Activated CD8-positive, alpha-beta T cell treated with anti-CD3 and anti-CD28 coated beads, Interleukin-2, amount 10 ng/mL, durations not matched to agents 7 days and 5 days (primary cell): ENCODE results near the gene ZMIZ1. TPM values are rescaled to one million over a fixed set of nuclear protein-coding genes. Genes with fewer than 3 reads are reported as not detected.
A peak's percentile ranks its signal among the peaks of the same experiment; 100 is the strongest.

ENCODE experiments used
- ATAC-seq: fragments of 150-1000 bp; cut with Tn5 transposase; one replicate; pipeline ENCODE4 v1.10.0; 2021; ENCODE audit warnings: moderate library complexity
- CTCF ChIA-PET: fragments of 350-600 bp; sonication (Branson Sonifier 250); formaldehyde crosslinking; loops from one replicate; lab custom pipeline; 2021; ENCODE audit warnings: antibody characterized with exemption; lab: Charles Lee
- POLR2A ChIA-PET: fragments of 350-600 bp; sonication (Branson Sonifier 250); formaldehyde crosslinking; loops from one replicate; lab custom pipeline; 2021; ENCODE audit warnings: antibody characterized with exemption; lab: Charles Lee
- DNase-seq: peaks from one replicate; pipeline ENCODE4 v3.0.0-alpha.2; 2020
- H3K27ac Mint-ChIP-seq: one replicate; pipeline ENCODE4 v1.8.0; 2021; ENCODE audit warnings: mild to moderate bottlenecking, mixed read lengths
- H3K27me3 Mint-ChIP-seq: one replicate; pipeline ENCODE4 v1.8.0; 2021; ENCODE audit warnings: low read depth, mixed read lengths
- H3K36me3 Mint-ChIP-seq: one replicate; pipeline ENCODE4 v1.8.0; 2021; ENCODE audit warnings: low read depth, mixed read lengths
- H3K4me1 Mint-ChIP-seq: one replicate; pipeline ENCODE4 v1.8.0; 2021; ENCODE audit warnings: low read depth, mixed read lengths
- H3K4me3 Mint-ChIP-seq: one replicate; pipeline ENCODE4 v1.8.0; 2021; ENCODE audit warnings: mild to moderate bottlenecking, mixed read lengths
- H3K9me3 Mint-ChIP-seq: one replicate; pipeline ENCODE4 v1.8.0; 2022; ENCODE audit warnings: mixed read lengths; ENCODE audit not compliant: insufficient read depth
- total RNA-seq, 2 experiments: library from RNA; stranded (reverse); gene quantifications; one replicate each; pipeline ENCODE4 v1.2.3, GENCODE V29; 2021

ZMIZ1 gene
- 10 to 100 TPM; 39.9 to 40.6 TPM for total RNA-seq

- Mint-ChIP-seq H3K27me3 (peaks cover 14% of the 10 kb centered on the region), H3K4me3 (peak within 1 kb of the TSS; percentile 92), H3K4me1 (peaks cover 44% of the 10 kb centered on the region), H3K36me3 (no peaks in the 10 kb centered on the region), H3K9me3 (no peaks in the 10 kb centered on the region), H3K27ac (peak within 1 kb of the TSS; percentile 80)
- DNase-seq: peak; percentile 87
- peak; percentile 73 for ATAC-seq
- CTCF ChIA-PET: interaction anchor here (1.0 to 1.4 kb wide), 3 partner anchors 41 to 132 kb away, joined by 3 to 7 read pairs (median 3); no protein-coding TSS in a partner anchor
- POLR2A ChIA-PET: interaction anchor here (1.0 to 1.3 kb wide), 2 partner anchors 22 to 95 kb away, joined by 3 read pairs; no protein-coding TSS in a partner anchor
Observed at GRCh38 chr10:79068562-79069324, at the start of gene ZMIZ1. Gene ZMIZ1, plus strand, starts transcription at chr10:79068966. Its CDS starts 132,667 bp downstream, at chr10:79201633.

DNA sequence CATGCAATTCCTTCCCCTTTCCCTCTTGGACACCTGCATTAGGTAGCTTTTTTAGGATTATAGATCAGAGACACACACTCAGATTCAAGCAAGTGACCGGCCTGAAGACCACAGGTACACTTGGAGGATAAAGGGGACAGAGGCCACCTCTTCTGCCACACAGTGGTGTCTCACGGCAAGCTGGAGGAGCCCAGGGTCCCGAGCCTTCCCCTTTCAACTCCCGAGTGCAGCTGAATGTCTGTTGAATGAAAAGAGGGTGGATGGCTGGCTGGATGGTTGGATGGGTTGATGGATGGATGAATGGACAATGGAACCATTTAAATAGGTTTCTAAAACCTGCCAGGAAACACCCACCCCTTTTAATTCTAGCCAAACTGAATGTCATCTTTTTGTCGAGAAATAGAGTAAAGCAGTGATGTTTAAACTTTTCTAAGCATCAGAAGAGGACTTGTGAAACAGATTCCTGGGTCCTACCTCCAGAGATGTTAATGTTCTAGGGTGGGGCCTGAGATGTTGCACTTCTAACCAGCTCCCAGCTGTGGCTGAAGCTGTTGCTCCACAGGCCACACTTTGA is 49.2 kb upstream of the ZMIZ1 start:
- H3K4me3 Mint-ChIP-seq: no peak overlapping the region
- no peaks in the 10 kb centered on the region for H3K36me3 Mint-ChIP-seq
- DNase-seq (no peak), ATAC-seq (no peak)
- H3K27me3 Mint-ChIP-seq: peaks cover 4% of the 10 kb centered on the region
- ChIA-PET POLR2A (no interaction called here), CTCF (interaction anchor here (0.7 kb wide), 1 partner anchor 38 kb away, joined by 3 read pairs; no protein-coding TSS in a partner anchor)
- H3K9me3 Mint-ChIP-seq: no peaks in the 10 kb centered on the region
- H3K27ac Mint-ChIP-seq: no peak overlapping the region
- H3K4me1 Mint-ChIP-seq: no peaks in the 10 kb centered on the region

- no peaks in the 10 kb centered on the region for H3K9me3 Mint-ChIP-seq
- no peak overlapping the region for H3K4me3 Mint-ChIP-seq
- no peak overlapping the region for H3K27ac Mint-ChIP-seq
- no peaks in the 10 kb centered on the region for H3K36me3 Mint-ChIP-seq
- CTCF ChIA-PET: no interaction called here
- POLR2A ChIA-PET: no interaction called here
- DNase-seq: no peak
- H3K4me1 Mint-ChIP-seq: peaks cover 2% of the 10 kb centered on the region
- ATAC-seq: no peak
- peaks cover 4% of the 10 kb centered on the region for H3K27me3 Mint-ChIP-seq
Observed at GRCh38 chr10:79020015-79020491, 48.7 kb upstream of the ZMIZ1 start.

DNA sequence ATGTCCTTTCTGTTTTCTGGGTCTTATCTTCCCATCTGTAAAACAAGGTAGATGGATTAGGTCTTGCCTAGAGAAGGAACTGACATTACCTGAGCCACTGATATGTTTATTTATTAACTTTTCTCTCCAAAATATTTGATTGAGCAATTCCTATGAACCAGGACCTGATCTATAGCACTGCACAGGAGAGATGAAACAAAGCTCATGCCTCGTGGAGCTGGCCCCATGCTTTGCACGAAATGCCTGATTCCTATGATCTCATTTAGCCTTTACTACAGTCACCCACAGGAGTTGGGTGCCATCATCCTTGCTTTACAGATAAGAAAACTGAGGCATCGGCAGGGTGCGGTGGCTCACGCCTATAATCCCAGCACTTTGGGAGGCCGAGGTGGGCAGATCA is 48.2 kb upstream of the ZMIZ1 start:
- no peaks in the 10 kb centered on the region for H3K9me3 Mint-ChIP-seq
- ATAC-seq (no peak), DNase-seq (no peak)
- H3K27ac Mint-ChIP-seq: no peak overlapping the region
- no peak overlapping the region for H3K4me3 Mint-ChIP-seq
- H3K36me3 Mint-ChIP-seq: no peaks in the 10 kb centered on the region
- ChIA-PET POLR2A (no interaction called here), CTCF (no interaction called here)
- peaks cover 4% of the 10 kb centered on the region for H3K27me3 Mint-ChIP-seq
- peaks cover 8% of the 10 kb centered on the region for H3K4me1 Mint-ChIP-seq

GRCh38 chr10:79021331-79021907 is 47.3 kb upstream of the ZMIZ1 start:
- Mint-ChIP-seq H3K27me3 (no peaks in the 10 kb centered on the region), H3K36me3 (no peaks in the 10 kb centered on the region), H3K4me3 (no peak overlapping the region), H3K9me3 (no peaks in the 10 kb centered on the region), H3K4me1 (peaks cover 13% of the 10 kb centered on the region), H3K27ac (no peak overlapping the region)
- POLR2A ChIA-PET: interaction anchor here (1.1 kb wide), 1 partner anchor 69 kb away, joined by 3 read pairs; no protein-coding TSS in a partner anchor
- CTCF ChIA-PET: interaction anchor here (1.0 to 1.2 kb wide), 2 partner anchors 47 to 175 kb away, joined by 3 read pairs; no protein-coding TSS in a partner anchor
- DNase-seq (no peak), ATAC-seq (no peak)

DNA sequence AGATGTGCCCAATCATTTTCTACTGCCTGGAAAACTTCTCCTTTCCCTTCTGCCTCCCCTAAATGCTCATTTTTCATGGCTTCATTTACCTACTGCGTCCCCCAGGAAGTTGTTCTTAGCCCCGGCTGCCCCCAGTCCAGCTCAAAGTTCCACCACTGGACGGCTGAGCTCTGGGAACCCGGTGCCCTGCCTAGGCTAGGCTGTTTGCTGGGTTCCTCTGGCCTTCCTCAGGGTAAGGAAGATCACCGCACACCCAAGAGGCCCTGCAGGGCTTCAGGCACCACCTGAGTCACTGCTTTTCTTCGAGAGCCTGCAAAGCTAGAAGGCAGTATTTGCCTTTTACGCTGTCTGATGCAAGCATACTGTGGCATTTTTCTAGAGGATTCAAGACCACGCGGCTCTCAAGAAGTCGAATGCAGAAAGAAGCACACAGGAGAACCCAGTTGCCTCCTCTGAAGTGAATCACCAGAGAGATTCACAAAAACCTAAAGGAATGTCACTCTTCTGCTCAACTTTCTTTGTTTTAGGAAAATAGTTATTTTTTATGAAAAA is 46.7 kb upstream of the ZMIZ1 start:
- Mint-ChIP-seq H3K27ac (no peak overlapping the region), H3K4me1 (peaks cover 16% of the 10 kb centered on the region), H3K4me3 (no peak overlapping the region), H3K27me3 (no peaks in the 10 kb centered on the region), H3K36me3 (no peaks in the 10 kb centered on the region), H3K9me3 (no peaks in the 10 kb centered on the region)
- POLR2A ChIA-PET: interaction anchor here (1.1 kb wide), 1 partner anchor 69 kb away, joined by 3 read pairs; no protein-coding TSS in a partner anchor
- DNase-seq (no peak), ATAC-seq (no peak)
- CTCF ChIA-PET: interaction anchor here (1.0 to 1.2 kb wide), 2 partner anchors 47 to 174 kb away, joined by 3 read pairs; no protein-coding TSS in a partner anchor

GRCh38 chr10:79022565-79023230 is 46.1 kb upstream of the ZMIZ1 start:
- ChIA-PET CTCF (interaction anchor here (1.2 kb wide), 1 partner anchor 173 kb away, joined by 3 read pairs; no protein-coding TSS in a partner anchor), POLR2A (interaction anchor here (1.1 kb wide), 1 partner anchor 70 kb away, joined by 3 read pairs; no protein-coding TSS in a partner anchor)
- Mint-ChIP-seq H3K36me3 (no peaks in the 10 kb centered on the region), H3K4me1 (peaks cover 23% of the 10 kb centered on the region), H3K9me3 (no peaks in the 10 kb centered on the region), H3K27ac (no peak overlapping the region), H3K4me3 (no peak overlapping the region), H3K27me3 (no peaks in the 10 kb centered on the region)
- DNase-seq (no peak), ATAC-seq (no peak)

DNA sequence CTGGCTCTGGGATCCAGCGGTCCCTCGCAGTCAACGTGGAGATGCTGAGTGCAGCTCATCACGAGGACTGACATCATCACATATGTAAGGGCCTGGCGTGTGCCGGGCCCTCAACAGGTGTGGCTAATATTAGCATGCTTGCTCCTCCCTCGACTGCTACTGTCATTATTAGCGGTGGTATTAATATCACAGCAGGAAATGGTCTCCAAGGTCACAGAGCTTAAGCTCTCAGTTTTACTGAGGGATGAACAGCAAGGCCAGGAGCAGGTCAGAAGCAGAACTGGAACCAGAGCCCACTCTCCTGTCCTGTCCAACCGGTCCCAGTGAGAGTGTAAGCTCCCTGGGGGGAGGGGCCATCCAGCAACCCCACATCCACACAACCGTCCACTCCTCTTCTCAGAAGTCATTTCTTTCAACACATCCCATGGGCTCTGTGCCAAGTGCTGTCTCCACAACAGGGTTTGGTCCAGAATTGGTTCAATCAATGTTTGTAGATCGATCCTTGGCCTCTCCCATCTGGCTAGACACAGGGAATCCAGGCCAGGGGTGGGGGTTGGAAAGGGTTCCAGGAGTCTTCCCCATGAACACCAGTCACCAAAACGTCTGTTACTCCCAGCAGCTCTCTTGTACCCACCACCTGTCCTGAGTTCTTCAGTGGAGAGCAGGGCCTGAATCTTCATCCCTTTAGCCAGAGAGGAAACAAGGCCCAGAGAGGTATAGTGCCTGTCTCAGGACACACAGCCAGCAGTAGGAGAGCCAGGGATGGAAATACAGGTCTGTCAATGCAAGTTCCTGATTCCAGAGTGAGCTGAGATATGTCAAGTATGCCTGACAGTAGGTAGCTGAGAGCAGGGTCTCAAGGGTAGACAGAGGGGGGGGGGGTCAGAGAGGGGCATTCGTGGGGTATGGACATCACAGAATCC is 45.3 kb upstream of the ZMIZ1 start:
- Mint-ChIP-seq H3K27me3 (no peaks in the 10 kb centered on the region), H3K9me3 (no peaks in the 10 kb centered on the region), H3K27ac (no peak overlapping the region), H3K4me3 (no peak overlapping the region), H3K4me1 (peaks cover 29% of the 10 kb centered on the region), H3K36me3 (no peaks in the 10 kb centered on the region)
- CTCF ChIA-PET: interaction anchor here (1.0 to 1.4 kb wide), 2 partner anchors 11 to 49 kb away, joined by 3 to 4 read pairs; no protein-coding TSS in a partner anchor
- POLR2A ChIA-PET: no interaction called here
- no peak for DNase-seq
- no peak for ATAC-seq

DNA sequence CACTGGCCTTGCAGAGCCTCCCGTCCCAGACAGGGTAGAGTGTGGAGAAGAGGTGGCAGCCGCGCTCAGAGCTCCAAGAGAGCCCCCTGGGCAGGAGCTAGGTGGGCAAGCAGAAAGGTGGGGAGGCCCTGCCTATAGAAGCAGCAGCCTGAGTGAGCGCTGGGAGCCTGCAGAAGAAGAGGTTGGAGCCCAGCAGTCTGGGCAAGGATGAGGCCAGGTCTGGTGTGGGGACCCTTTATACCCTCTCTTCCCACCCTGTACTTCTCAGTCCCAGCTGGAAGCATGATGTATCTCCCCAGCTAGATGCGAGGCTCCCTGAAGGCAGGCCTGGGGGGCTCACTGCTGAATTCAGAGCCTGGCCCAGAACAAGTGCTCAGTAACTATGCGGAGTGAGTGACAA is 44.5 kb upstream of the ZMIZ1 start:
- POLR2A ChIA-PET: no interaction called here
- Mint-ChIP-seq H3K4me1 (peaks cover 29% of the 10 kb centered on the region), H3K4me3 (no peak overlapping the region), H3K27ac (no peak overlapping the region), H3K27me3 (no peaks in the 10 kb centered on the region), H3K9me3 (no peaks in the 10 kb centered on the region), H3K36me3 (no peaks in the 10 kb centered on the region)
- CTCF ChIA-PET: interaction anchor here (1.0 to 1.4 kb wide), 2 partner anchors 11 to 49 kb away, joined by 3 to 4 read pairs; no protein-coding TSS in a partner anchor
- no peak for DNase-seq
- no peak for ATAC-seq

GRCh38 chr10:79024720-79025198 is 44.0 kb upstream of the ZMIZ1 start:
- no peak overlapping the region for H3K4me3 Mint-ChIP-seq
- no peaks in the 10 kb centered on the region for H3K27me3 Mint-ChIP-seq
- H3K9me3 Mint-ChIP-seq: no peaks in the 10 kb centered on the region
- no peaks in the 10 kb centered on the region for H3K36me3 Mint-ChIP-seq
- POLR2A ChIA-PET: no interaction called here
- CTCF ChIA-PET: interaction anchor here (1.4 kb wide), 1 partner anchor 12 kb away, joined by 4 read pairs; no protein-coding TSS in a partner anchor
- DNase-seq (no peak), ATAC-seq (no peak)
- H3K27ac Mint-ChIP-seq: peak overlapping the region; percentile 22
- H3K4me1 Mint-ChIP-seq: peaks cover 29% of the 10 kb centered on the region
